ENCODE measurements around the gene TRIM29.
A peak's percentile ranks its signal among the peaks of the same experiment; 100 is the strongest.

Gene TRIM29

DNA sequence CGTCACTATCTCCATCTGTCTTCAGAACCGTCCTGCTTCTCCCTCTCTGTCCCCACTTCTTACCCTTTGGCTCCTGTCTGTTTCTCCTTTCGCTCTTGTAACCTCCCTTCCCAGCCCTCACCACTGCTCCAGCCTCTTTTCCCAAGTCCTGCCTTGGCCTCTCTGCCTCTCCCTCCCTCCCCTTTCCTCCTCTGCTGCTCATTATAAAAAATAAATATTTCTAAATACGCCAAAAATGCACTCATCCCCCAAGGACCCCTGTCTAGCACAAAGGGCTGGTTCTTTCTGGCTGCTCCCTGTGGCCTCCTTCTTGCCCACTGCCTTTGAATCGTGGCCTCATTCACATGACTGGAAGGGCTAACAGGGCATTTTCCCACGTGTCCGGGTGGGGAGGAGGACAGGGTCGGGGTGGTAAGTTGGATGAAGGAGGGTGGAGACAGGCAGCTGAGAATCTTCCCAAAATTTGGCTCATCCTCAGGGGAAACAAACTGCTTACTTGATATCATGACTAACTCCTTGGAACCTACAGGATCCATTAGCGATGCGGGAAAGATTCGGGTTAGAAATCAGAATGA is 46.5 kb upstream of the TRIM29 start:
- TF ChIP-seq CTCF (IDR thresholded peaks at IDR 0.05; ENCODE audit: low read depth, low read length), result no peak
- H3K9me3 ChIP-seq (ENCODE audit: severe bottlenecking), result no peaks in the 10 kb centered on the region
- H3K36me3 ChIP-seq, result no peaks in the 10 kb centered on the region
- no peak overlapping the region for H3K4me3 ChIP-seq (ENCODE audit: low read depth, low read length)
- H3K27me3 ChIP-seq (ENCODE audit: insufficient read depth, low read depth, severe bottlenecking), result no peaks in the 10 kb centered on the region
- DNase-seq, result no peak
- H3K27ac ChIP-seq, result no peak overlapping the region

DNA sequence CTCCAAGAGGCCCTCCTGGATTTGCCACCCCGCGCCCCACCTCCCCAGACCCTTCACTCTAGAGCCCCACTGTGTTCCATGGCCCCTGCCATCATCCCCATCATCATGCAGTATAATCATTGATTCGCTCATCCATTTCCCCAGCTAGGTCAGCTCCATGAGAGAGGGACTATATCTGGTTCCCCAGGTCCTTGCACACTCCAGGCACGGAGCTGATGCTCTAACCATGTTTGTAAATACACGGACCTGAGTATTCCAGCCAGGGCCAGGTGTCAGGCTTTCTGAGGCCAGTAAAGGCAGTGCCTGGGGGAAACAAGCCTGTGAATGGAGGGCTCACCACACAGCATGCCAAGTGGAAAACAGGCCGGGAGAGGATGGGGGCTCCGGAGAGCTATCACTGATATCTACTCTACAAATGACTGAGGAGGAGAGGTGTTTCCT is 45.8 kb upstream of the TRIM29 start:
- Histone ChIP-seq H3K4me3 (ENCODE audit: low read depth, low read length) (no peak overlapping the region), H3K9me3 (ENCODE audit: severe bottlenecking) (no peaks in the 10 kb centered on the region), H3K27ac (no peak overlapping the region), H3K36me3 (no peaks in the 10 kb centered on the region), H3K27me3 (ENCODE audit: insufficient read depth, low read depth, severe bottlenecking) (no peaks in the 10 kb centered on the region)
- DNase-seq, result no peak
- TF ChIP-seq CTCF (IDR thresholded peaks at IDR 0.05; ENCODE audit: low read depth, low read length), result no peak

GRCh38 chr11:120182790-120183491 is 45.0 kb upstream of the TRIM29 start:
- H3K4me3 ChIP-seq (ENCODE audit: low read depth, low read length), result no peak overlapping the region
- peak; percentile 67 for DNase-seq
- H3K27me3 ChIP-seq (ENCODE audit: insufficient read depth, low read depth, severe bottlenecking), result no peaks in the 10 kb centered on the region

GRCh38 chr11:120182372-120182771 is 44.5 kb upstream of the TRIM29 start:
- Histone ChIP-seq H3K27me3 (ENCODE audit: insufficient read depth, low read depth, severe bottlenecking) (no peaks in the 10 kb centered on the region), H3K4me3 (ENCODE audit: low read depth, low read length) (no peak overlapping the region), H3K9me3 (ENCODE audit: severe bottlenecking) (no peaks in the 10 kb centered on the region), H3K36me3 (no peaks in the 10 kb centered on the region), H3K27ac (no peak overlapping the region)
- DNase-seq, result no peak
- no peak for TF ChIP-seq CTCF (IDR thresholded peaks at IDR 0.05; ENCODE audit: low read depth, low read length)

More at GRCh38 chr11:120182790-120183491, 45.0 kb upstream of the TRIM29 start:
- no peaks in the 10 kb centered on the region for H3K9me3 ChIP-seq (ENCODE audit: severe bottlenecking)
- peak; percentile 78 for TF ChIP-seq CTCF (IDR thresholded peaks at IDR 0.05; ENCODE audit: low read depth, low read length)
- no peaks in the 10 kb centered on the region for H3K36me3 ChIP-seq
- no peak overlapping the region for H3K27ac ChIP-seq

DNA sequence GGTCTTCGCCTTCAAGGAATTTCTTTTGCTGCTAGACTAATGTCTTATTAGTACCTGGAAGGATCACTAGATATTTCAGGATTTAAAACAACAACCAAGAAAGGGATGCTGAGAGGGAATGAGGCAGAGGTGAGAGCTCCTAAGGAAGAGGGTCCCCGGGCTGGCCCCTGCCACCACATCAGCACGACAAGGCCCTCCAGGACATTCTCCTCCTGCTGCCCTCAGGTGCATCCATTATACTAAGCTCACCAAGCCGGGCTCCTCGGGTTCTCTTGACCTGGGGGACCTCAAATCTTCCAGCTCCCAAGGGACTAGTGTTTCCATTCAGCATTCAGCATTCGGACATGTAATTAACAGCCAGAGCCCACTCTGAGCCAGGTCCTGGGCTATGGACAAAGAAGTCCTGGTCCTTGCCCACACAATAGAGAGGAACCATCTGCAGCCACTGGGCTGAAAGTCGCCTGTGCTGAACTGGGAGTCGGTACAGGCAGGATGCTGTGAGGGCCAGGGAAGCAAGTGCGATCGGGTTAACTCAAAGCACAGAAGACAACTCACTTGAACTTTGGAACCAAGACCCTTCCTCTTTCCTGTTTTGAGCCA is 43.6 kb upstream of the TRIM29 start:
- no peaks in the 10 kb centered on the region for H3K36me3 ChIP-seq
- H3K9me3 ChIP-seq (ENCODE audit: severe bottlenecking), result no peaks in the 10 kb centered on the region
- no peak for TF ChIP-seq CTCF (IDR thresholded peaks at IDR 0.05; ENCODE audit: low read depth, low read length)
- H3K27ac ChIP-seq, result no peak overlapping the region
- no peaks in the 10 kb centered on the region for H3K27me3 ChIP-seq (ENCODE audit: insufficient read depth, low read depth, severe bottlenecking)
- no peak for DNase-seq
- no peak overlapping the region for H3K4me3 ChIP-seq (ENCODE audit: low read depth, low read length)
